Activated naive CD4-positive, alpha-beta T cell treated with anti-CD3 and anti-CD28 coated beads, Interleukin-2, amount 10 ng/mL, durations not matched to agents 7 days and 5 days (primary cell): ENCODE measurements around the gene EMILIN2.
A peak's percentile ranks its signal among the peaks of the same experiment; 100 is the strongest.

Experiments
- CTCF ChIA-PET: fragments of 350-600 bp; sonication (Branson Sonifier 250); formaldehyde crosslinking; loops from one replicate; lab custom pipeline; 2021; ENCODE audit warnings: antibody characterized with exemption; lab: Charles Lee
- DNase-seq: peaks from one replicate; pipeline ENCODE4 v3.0.0-alpha.2; 2020
- H3K27ac Mint-ChIP-seq: one replicate; pipeline ENCODE4 v1.8.0; 2021; ENCODE audit warnings: mild to moderate bottlenecking, moderate library complexity, mixed read lengths
- H3K27me3 Mint-ChIP-seq: one replicate; pipeline ENCODE4 v1.8.0; 2021; ENCODE audit warnings: mild to moderate bottlenecking, mixed read lengths
- H3K36me3 Mint-ChIP-seq: one replicate; pipeline ENCODE4 v1.8.0; 2021; ENCODE audit warnings: mixed read lengths
- H3K4me1 Mint-ChIP-seq: one replicate; pipeline ENCODE4 v1.8.0; 2021; ENCODE audit warnings: mixed read lengths
- H3K4me3 Mint-ChIP-seq: one replicate; pipeline ENCODE4 v1.8.0; 2021; ENCODE audit warnings: mild to moderate bottlenecking, moderate library complexity, mixed read lengths
- H3K9me3 Mint-ChIP-seq: one replicate; pipeline ENCODE4 v1.8.0; 2021; ENCODE audit warnings: mixed read lengths

Gene EMILIN2

DNA sequence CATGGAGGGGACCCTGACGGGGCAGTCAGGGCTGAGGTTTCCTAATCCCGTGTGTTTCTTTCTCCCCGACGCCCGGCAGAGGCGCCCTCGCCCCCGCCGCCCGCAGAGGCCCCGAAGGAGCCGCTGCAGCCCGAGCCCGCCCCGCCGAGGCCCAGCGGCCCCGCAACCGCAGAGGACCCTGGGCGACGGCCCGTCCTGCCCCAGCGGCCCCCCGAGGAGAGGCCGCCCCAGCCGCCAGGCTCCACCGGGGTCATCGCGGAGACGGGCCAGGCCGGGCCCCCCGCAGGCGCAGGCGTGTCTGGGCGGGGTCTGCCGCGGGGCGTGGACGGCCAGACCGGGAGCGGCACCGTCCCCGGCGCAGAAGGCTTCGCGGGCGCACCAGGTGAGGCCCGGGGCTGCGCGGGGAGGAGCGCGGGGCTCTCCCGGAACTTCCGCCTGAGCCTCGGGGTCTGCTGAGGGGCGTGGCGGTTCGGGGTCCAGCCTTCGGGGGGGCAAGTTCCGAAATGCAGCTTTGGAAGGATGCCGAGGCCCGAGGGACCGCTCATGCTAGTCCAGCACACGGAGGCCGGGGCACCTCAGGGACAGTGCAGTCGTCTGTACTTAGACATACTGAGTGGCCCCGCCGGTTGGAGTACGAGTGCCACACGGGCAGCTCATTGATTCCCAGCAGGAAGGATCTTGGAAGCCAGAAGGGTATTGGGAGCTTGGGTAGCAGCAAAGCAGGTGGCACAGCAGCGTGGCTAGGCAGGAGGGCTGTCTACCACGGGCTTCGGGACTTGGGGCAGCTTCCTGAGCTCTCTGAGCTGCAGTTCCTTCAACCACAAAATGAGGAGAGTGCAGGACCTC is 60.1 kb downstream of the EMILIN2 start:
- Mint-ChIP-seq H3K9me3 (no peaks in the 10 kb centered on the region), H3K36me3 (peaks cover 33% of the 10 kb centered on the region), H3K4me1 (peaks cover 33% of the 10 kb centered on the region), H3K4me3 (peak overlapping the region; percentile 83), H3K27me3 (no peaks in the 10 kb centered on the region), H3K27ac (peak overlapping the region; percentile 86)
- CTCF ChIA-PET = interaction anchor here (0.5 to 1.4 kb wide), 6 partner anchors 11 to 245 kb away, joined by 3 to 5 read pairs (median 3); no protein-coding TSS in a partner anchor
- peak; percentile 70 for DNase-seq

DNA sequence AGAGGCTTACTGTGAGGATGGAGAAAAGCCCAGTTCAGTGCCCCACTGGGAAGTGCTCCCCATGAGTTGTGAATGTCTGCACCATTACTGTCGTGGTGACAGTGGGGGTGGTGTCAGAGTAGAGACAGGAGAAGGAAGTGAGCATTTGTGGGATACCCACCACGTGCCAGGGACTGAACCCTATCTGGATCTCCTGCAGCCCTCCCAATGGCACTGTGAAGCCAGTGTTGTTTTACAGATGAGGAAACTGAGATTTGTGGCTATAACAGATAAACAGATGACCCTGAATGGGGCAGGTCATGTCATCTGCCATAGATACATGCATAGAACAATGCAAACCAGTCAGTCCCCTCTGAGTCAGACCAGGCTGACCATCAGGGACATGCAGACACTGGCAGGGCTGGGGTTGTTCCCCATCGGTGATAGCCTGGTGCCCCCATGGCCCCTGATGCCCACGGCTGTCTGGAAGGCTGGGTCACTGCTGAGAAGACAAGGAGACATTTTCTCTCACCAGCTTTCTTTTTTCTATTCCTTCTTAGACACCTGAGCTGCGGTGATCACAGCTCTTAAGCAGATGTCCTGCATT is 60.8 kb downstream of the EMILIN2 start:
- Mint-ChIP-seq H3K27ac (peak overlapping the region; percentile 86), H3K36me3 (peaks cover 38% of the 10 kb centered on the region), H3K4me1 (peaks cover 33% of the 10 kb centered on the region), H3K4me3 (peak overlapping the region; percentile 83), H3K9me3 (no peaks in the 10 kb centered on the region), H3K27me3 (no peaks in the 10 kb centered on the region)
- DNase-seq = peak; percentile 35
- CTCF ChIA-PET = interaction anchor here (0.5 to 1.4 kb wide), 6 partner anchors 10 to 244 kb away, joined by 3 to 5 read pairs (median 3); no protein-coding TSS in a partner anchor

DNA sequence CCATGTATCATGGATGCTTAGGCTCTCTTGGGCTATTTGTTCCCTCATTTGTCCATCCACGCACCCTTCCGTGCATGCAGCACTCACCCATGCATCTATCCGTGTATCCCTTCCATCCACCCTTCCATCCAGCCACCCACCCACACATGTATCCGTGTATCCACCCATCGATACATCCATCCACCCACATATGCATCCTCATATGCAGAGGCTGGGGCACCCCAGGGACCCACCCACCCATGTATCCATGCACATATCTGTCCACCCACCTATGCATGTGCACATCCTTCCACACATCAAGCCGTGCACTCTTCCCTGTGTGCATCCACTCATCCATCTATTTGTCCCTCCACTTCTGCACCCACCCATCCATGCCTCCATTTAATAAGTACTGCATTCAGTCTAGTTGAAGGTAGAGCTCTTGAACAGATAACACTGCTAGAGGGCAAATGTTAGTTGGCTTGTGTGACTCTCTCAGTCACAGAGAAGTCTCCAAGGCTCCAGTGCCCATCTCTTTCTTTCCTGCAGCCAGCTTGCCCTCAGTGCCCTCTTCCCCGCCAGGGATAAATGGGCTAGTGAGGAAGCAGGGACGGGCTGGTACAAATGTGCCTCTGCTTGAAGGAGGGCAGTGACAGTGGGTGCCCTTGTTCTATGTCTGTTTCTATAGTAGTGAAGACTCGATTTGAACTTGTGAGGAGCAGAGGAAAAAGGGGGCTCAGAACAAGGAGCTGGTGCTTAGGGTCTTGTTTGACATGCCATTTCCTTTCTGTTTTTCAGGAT is 61.5 kb downstream of the EMILIN2 start:
- Mint-ChIP-seq H3K9me3 (no peaks in the 10 kb centered on the region), H3K4me3 (peak overlapping the region; percentile 83), H3K27ac (peak overlapping the region; percentile 86), H3K36me3 (peaks cover 45% of the 10 kb centered on the region), H3K27me3 (no peaks in the 10 kb centered on the region), H3K4me1 (peaks cover 33% of the 10 kb centered on the region)
- no peak for DNase-seq
- CTCF ChIA-PET = interaction anchor here (1.2 to 1.4 kb wide), 3 partner anchors 10 to 64 kb away, joined by 3 to 5 read pairs (median 3); no protein-coding TSS in a partner anchor

DNA sequence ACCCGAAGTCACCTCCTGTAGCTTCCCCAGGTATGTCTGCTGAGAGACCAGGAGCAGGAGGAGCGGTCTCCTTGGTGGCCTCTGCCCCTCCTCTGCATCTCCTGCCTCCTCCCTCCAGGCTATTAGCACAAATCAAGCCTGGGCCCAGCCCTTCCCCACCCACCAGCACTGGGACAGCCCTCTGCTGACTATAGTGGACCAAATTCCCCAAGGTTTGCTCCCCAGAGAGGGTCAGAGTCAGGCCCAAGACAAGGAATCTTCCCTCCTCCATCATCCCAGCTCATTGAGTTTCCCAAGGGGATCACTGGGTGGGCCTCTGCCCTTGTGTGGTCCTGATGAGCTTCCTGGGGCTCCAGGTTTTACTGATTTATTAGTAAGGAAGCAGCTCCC is 62.1 kb downstream of the EMILIN2 start:
- CTCF ChIA-PET = no interaction called here

DNA sequence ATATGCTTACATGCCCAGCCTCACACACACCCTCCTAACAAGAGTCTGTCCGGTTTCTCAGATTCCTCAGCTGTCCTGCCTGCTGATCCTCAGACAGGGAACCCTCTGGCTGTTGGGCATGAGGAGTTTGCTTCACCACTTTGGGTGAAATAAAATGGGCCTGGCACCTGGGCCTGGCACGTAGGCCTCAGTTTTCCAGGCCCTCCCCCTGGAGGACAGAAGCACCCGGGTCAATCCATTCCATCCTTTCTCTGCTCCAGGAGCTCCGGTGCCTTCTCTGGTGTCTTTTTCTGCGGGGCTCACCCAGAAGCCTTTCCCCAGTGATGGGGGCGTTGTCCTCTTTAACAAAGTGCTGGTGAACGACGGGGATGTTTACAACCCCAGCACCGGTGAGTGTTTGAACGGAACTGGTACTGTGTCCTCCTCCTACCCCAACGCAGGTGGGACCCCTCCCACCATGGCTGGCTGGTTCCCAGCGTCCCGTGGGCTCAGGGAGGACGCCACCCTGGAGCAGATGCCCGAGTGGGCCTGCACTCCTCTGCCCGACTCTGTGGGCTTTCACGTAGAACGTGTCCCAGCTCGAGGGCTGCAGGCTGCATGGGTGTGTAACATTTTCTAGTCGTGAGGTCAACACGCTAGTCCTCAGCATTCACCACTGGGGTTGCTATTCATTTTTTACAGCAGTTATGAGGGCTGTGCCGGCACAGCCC is 62.8 kb downstream of the EMILIN2 start:
- DNase-seq = no peak
- Mint-ChIP-seq H3K36me3 (peaks cover 49% of the 10 kb centered on the region), H3K9me3 (no peaks in the 10 kb centered on the region), H3K4me3 (peak overlapping the region; percentile 31), H3K27me3 (no peaks in the 10 kb centered on the region), H3K4me1 (peaks cover 33% of the 10 kb centered on the region), H3K27ac (peak overlapping the region; percentile 63)
- CTCF ChIA-PET = no interaction called here

More for the DNA sequence above, 62.1 kb downstream of the EMILIN2 start:
- H3K9me3 Mint-ChIP-seq = no peaks in the 10 kb centered on the region
- no peaks in the 10 kb centered on the region for H3K27me3 Mint-ChIP-seq
- H3K4me1 Mint-ChIP-seq = peaks cover 33% of the 10 kb centered on the region
- no peak for DNase-seq
- peak overlapping the region; percentile 63 for H3K27ac Mint-ChIP-seq
- peaks cover 47% of the 10 kb centered on the region for H3K36me3 Mint-ChIP-seq
- H3K4me3 Mint-ChIP-seq = peak overlapping the region; percentile 31

DNA sequence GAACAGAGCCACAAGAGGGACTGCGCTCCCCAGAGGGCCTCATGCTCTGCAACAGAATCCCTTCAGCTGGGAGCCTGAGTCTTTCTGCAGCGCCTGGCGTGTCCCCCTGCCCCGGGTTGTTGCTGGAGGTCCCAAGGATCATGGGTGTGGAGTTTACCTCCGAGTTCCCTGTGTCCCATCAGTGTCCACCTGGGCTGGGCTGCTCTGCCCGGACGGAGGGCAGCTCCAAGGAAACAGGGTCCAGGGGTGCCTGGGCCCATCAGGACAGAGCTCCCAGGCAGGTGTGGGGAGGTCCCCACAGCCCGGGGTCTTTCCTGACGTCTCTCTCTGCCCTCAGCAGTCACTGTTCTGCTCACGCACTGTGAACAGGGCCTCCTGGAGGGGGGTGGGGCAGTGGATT is 63.5 kb downstream of the EMILIN2 start:
- Mint-ChIP-seq H3K9me3 (no peaks in the 10 kb centered on the region), H3K27me3 (no peaks in the 10 kb centered on the region), H3K27ac (no peak overlapping the region), H3K4me3 (no peak overlapping the region), H3K4me1 (peaks cover 33% of the 10 kb centered on the region), H3K36me3 (peaks cover 49% of the 10 kb centered on the region)
- CTCF ChIA-PET = no interaction called here
- DNase-seq = no peak

DNA sequence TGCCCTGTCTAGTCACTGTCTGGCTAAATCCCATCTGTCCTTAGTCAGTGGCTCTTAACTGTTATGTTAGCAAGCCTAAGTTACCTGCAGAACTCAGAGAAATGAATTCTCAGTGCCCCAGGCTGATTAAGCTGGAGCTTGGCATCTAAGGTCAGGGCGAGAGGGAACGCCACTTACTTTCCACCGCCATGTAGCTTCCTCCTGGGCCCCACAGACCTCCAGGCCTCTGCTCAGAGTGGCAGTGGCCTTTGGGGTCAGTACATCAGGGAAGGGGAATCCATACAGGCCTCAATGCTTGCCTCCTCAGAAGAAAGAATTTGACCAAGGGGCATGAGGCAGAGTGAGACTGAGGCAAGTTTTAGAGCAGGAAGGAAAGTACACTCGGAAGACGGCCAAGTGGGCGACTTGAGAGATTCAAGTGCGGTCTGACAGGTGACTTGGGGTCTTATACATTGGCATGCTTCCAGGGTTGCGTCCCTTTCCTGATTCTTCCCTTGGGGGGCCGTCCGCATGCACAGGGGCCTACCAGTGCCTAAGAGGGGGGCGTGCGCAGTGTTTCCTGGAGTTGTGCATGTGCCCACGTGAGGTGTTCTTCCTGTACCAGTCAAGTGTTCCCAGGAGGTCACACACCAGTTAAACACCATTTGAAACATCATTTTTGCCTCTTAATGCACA is 64.1 kb downstream of the EMILIN2 start:
- Mint-ChIP-seq H3K9me3 (no peaks in the 10 kb centered on the region), H3K27me3 (no peaks in the 10 kb centered on the region), H3K36me3 (peaks cover 50% of the 10 kb centered on the region), H3K27ac (peak overlapping the region; percentile 64), H3K4me3 (no peak overlapping the region), H3K4me1 (peaks cover 27% of the 10 kb centered on the region)
- DNase-seq = no peak
- CTCF ChIA-PET = no interaction called here

DNA sequence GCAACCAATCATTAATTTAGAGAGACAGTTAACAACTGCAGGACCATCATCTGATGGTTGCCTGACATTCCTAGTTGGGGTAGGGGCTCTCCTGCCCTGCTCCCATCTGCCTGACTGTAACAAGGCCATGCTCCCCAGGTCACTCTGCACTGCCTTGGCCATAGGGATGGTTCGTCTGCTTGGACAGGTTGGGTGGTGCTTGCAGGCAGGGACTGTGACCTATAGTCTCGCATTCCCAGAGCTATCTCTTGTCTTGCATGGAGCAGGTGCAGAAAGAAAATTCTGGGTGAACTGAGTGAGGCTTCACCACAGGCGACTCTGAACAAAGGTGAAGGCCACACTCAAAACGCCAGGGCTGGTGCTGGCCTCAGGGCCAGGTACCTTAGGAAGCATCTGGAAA is 64.7 kb downstream of the EMILIN2 start:
- H3K27ac Mint-ChIP-seq = peak overlapping the region; percentile 9
- H3K4me1 Mint-ChIP-seq = peaks cover 28% of the 10 kb centered on the region
- H3K9me3 Mint-ChIP-seq = no peaks in the 10 kb centered on the region
- H3K4me3 Mint-ChIP-seq = no peak overlapping the region
- H3K36me3 Mint-ChIP-seq = peaks cover 56% of the 10 kb centered on the region
- CTCF ChIA-PET = no interaction called here
- H3K27me3 Mint-ChIP-seq = no peaks in the 10 kb centered on the region
- no peak for DNase-seq

DNA sequence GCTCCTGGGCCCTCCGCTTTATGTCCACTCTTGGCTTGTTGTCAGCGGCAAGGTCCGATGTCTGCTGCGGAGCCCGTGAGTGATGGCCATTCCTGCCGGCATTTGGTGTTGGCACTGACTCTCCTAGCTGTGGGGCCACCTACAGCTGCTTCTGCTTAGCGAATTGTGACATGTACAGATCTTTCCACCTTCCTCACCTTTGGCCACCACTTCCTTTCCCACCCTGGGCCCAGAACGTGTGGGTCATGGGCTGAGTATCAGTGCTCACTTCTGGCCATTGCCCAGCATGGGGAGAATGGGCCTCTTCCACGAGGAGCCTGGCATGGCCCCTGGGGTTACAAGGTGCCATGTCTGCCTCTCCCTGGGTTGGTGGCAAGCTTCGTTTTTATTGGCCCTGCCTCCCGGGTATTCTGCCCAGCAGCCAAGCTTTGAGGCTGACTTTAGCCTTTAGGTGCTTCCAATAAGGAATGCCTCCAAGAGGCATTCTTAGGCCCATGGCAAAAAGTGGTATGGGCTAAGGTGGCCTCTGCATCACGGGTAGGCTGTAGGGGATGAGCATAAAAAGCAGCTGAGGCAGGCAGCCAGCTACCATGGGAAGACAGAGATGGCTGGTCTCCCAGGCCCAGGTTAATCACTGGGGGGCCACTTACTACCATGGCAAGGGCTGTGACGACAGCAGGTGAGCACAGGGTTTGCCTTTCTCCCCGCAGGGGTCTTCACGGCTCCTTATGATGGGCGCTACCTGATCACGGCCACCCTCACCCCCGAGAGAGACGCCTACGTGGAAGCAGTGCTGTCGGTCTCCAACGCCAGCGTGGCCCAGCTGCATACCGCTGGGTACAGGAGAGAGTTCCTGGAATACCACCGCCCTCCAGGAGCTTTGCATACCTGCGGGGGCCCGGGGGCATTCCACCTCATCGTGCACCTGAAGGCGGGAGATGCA is 65.8 kb downstream of the EMILIN2 start:
- Mint-ChIP-seq H3K27me3 (no peaks in the 10 kb centered on the region), H3K36me3 (peaks cover 63% of the 10 kb centered on the region), H3K4me1 (peaks cover 33% of the 10 kb centered on the region), H3K4me3 (no peak overlapping the region), H3K27ac (no peak overlapping the region), H3K9me3 (no peaks in the 10 kb centered on the region)
- DNase-seq = no peak
- CTCF ChIA-PET = interaction anchor here (0.9 kb wide), 1 partner anchor 18 kb away, joined by 3 read pairs; no protein-coding TSS in a partner anchor

DNA sequence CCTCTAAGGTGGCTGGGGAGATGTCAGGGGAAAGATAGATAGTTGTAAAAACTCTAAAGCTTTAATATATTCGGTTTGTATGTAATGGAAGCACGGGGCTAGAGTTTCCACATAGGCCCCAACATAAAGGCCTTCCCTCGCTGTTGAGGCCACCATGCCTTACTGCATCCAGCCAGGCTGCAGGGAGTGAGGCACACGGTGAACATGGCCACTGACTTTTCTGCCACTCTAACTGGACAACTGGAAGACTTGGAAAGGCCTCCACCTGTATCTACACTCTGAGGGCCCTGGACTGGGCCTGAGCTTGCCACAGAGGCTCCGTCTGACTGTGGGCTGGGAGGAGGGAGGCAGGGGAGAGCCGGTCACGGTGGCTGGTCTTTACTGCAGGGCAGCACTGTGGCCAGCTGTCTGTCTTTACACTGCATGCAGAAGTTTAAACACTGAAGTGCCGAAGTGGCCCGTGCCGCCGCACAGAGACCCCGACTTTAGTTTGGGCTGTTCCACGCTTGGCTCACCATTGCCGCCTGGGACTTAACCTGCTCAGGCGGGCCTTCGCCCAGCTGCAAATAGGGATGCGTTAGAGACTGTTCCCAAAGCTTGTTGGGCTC is 66.7 kb downstream of the EMILIN2 start:
- no peaks in the 10 kb centered on the region for H3K27me3 Mint-ChIP-seq
- no peak for DNase-seq
- no peak overlapping the region for H3K4me3 Mint-ChIP-seq
- H3K9me3 Mint-ChIP-seq = no peaks in the 10 kb centered on the region
- peaks cover 33% of the 10 kb centered on the region for H3K4me1 Mint-ChIP-seq
- CTCF ChIA-PET = interaction anchor here (1.0 to 1.7 kb wide), 3 partner anchors 19 to 241 kb away, joined by 3 to 4 read pairs (median 3); no protein-coding TSS in a partner anchor
- H3K27ac Mint-ChIP-seq = peak overlapping the region; percentile 52
- H3K36me3 Mint-ChIP-seq = peaks cover 61% of the 10 kb centered on the region

DNA sequence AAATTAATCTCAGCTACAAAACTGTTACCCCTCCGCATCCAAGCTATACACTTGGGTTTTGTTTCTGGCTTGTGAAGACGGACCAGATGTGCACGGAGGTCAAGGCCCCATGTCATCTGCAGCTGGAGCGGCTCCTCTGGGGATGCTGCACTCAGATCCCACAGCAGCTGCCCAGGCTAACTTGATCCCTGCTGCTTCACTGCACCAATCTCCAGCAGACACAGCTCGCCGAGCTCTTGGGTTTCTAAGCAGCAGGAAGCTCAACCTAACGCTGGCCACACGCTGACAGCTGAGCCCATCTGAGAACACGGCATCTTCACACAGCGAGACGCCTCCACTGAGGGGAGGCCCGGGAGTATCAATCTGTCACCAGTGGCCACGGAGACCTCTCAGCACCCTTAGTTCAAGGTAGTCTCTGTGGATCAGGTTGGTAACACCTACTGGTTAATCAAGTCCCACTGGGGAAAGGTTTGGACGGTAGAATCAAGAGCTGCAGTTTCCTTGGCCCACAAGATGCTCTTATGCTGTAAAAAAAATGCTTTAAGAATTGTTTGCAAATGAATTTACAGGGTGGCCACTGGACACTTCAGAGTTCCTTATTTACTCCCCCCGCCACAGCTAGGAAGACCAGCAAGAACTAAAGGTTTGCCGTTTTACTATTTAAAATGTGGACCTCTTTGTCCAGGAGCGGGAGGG is 67.5 kb downstream of the EMILIN2 start:
- Mint-ChIP-seq H3K9me3 (no peaks in the 10 kb centered on the region), H3K27ac (no peak overlapping the region), H3K4me1 (peaks cover 28% of the 10 kb centered on the region), H3K4me3 (no peak overlapping the region), H3K27me3 (no peaks in the 10 kb centered on the region), H3K36me3 (peaks cover 64% of the 10 kb centered on the region)
- no peak for DNase-seq
- CTCF ChIA-PET = interaction anchor here (0.8 to 1.7 kb wide), 5 partner anchors 19 to 331 kb away, joined by 3 to 4 read pairs (median 3); no protein-coding TSS in a partner anchor
